ENCODE measurements around the gene DENND1B. TPM values are rescaled to one million over a fixed set of nuclear protein-coding genes. Genes with fewer than 3 reads are reported as not detected.

Gene DENND1B
- total RNA-seq, 4 donors from 2014 or later = 12.4 to 27.5 (median 15.9) TPM

DNA sequence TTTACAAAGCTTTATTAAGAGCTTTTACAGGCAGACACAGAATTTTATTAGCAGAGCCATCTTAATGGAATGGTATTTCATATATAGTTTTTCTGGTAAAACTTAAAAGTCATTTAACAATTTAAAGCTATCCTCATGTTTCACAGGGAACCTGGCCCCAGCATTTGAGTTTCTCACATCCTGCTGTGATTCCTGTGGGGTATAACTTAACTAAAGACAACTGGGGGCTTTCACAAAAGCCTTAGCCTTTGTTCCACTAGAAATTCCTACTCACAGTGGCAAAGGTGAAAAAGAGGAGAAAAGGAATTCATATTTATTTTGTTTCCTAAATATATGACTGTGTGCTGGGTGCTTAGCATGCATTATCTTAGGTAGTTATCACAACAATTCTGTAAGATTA, 233.9 kb downstream of the DENND1B start:
- TF ChIP-seq CTCF (IDR thresholded peaks at IDR 0.05; ENCODE audit: low read depth) = no peak

DNA sequence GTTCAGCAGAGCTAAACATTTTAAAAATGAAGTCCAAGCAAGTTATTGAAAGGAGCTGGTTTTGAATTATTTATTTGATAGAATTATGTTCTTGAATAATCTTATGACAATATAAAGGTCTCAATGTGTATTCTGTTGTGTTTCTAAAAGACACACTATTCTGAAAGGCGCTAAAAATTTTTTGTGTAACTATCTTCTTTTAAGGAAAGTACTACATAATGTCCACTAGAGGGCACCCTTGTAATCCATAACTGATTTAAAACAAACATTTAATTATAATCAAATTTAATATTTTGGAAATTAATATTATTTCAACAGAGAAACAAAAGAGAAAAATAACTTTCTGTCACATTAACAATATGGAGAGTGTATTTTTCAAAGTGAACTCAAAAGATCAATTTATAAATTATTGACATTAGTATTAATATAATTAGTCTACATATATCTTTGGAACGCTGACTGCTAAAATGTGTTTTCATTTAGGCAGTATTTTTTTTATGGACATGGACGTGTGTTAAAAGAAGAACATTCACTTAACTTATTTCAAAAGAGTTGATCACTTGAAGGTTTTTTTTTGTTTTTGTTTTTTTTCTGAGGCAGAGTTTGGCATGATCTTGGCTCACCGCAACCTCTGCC, 248.4 kb downstream of the DENND1B start:
- no peak for TF ChIP-seq CTCF (IDR thresholded peaks at IDR 0.05; ENCODE audit: low read depth)

DNA sequence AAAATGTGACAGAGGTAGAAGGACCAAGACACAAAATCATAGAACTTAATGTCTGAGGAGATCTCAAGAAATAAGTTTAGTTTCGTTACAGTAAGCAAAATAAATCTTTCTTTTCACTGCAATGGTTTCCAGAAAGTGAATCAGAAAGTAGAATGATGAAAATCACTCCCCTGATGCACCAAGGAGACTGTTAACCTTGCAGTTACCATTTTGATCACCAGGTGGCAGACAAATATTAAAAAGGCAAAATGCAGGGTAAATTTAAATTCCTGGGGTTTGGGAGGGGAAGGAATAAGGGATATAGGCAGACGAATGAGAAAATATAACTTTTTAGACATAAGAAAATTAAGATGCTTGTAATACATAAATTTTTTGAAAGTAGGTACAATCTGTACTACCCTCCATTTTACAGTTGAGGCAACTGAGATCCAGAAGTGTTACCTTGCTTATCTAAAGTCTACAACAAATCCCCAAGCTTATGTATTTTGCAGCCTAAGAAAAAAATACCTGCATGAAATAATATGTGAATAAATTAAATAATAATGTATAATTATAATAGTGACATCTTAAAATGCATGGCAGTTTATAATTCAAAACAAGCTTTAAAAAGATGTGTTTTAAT, 254.1 kb downstream of the DENND1B start:
- no peak for TF ChIP-seq CTCF (IDR thresholded peaks at IDR 0.05; ENCODE audit: low read depth)

GRCh38 chr1:197519741-197520334, 255.4 kb downstream of the DENND1B start:
- no peak for TF ChIP-seq CTCF (IDR thresholded peaks at IDR 0.05; ENCODE audit: low read depth)

DNA sequence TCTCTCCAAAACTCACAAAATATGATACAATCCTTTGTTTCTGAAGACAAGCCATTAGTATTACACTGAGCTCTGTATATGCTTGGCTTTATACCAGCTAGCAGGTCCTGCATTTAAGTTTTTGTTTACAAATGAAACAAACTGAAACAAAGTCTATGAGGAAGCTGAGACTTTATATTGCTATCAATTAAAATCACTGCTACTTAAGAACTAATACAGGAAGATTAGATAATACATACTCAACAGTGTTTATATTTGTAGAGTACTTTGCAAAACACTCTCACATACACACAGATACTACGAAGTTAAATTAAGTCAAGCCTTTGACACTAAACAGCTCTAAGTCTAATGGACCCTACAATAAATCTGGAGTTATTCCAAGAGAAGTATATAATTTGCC, 259.9 kb downstream of the DENND1B start:
- TF ChIP-seq CTCF (IDR thresholded peaks at IDR 0.05; ENCODE audit: low read depth) = no peak

DNA sequence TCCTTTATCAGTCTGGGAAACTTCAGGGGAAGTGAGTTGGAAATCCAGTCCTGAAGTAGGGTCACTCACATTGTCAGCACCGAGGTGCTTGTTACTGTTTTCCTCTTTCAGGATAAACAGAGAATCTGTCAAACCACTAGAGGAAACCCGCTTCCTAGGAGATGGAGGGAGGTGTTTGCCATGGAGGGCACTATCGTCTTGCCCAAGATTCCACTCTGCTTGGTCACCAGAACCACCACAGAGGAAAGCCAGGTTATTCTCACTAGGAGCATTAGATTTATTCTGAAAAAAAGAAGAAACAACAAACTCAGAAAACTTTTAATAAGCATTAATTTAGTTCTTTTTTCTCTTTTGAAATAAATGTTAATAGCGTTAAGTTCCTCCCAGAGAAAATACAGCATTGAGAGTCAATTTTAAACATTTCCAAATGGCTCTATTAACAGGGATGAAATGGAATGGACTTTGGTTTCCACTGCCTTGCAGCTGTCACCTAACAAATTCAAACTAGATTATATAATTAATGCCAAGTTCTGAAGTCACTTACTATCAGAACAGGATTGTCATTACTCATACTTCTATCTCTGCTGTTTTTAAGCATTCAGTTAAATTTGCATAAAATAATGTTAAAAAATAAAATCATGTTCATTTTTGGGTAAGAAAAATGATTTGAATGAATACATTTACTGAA, 264.4 kb downstream of the DENND1B start:
- TF ChIP-seq CTCF (IDR thresholded peaks at IDR 0.05; ENCODE audit: low read depth) = no peak

GRCh38 chr1:197496722-197497121, 278.6 kb downstream of the DENND1B start:
- no peak for TF ChIP-seq CTCF (IDR thresholded peaks at IDR 0.05; ENCODE audit: low read depth)

Data from subcutaneous adipose tissue (tissue), 4 donors.